Neural progenitor cell (in vitro differentiated cells): ENCODE measurements around the gene C13orf42. TPM values are rescaled to one million over a fixed set of nuclear protein-coding genes. Genes with fewer than 3 reads are reported as not detected.

Experiments
- DNase-seq: peaks from one replicate; pipeline ENCODE4 v3.0.0-alpha.2; 2016; ENCODE audit warnings: low spot score
- H2AFZ ChIP-seq: fragments of 200-600 bp; sonication (generic); replicated peaks from 2 replicates; pipeline ENCODE4 v1.6.1; 2016; ENCODE audit warnings: antibody characterized with exemption
- H3F3A ChIP-seq: fragments of 200-600 bp; sonication (generic); 2 replicates; pipeline ENCODE4 v1.6.1; 2016; ENCODE audit warnings: antibody characterized with exemption, low read depth
- H3K27ac ChIP-seq: fragments of 200-600 bp; sonication (generic); 2 replicates; pipeline ENCODE4 v1.5.1; 2016; ENCODE audit warnings: mild to moderate bottlenecking
- H3K27me3 ChIP-seq: fragments of 200-600 bp; sonication (generic); 2 replicates; pipeline ENCODE4 v1.6.1; 2016; ENCODE audit warnings: mild to moderate bottlenecking, moderate library complexity
- H3K36me3 ChIP-seq: fragments of 200-600 bp; sonication (generic); 2 replicates; pipeline ENCODE4 v1.5.1; 2016
- H3K4me1 ChIP-seq: fragments of 200-600 bp; sonication (generic); 2 replicates; pipeline ENCODE4 v1.6.1; 2016; ENCODE audit warnings: mixed run types
- H3K4me2 ChIP-seq: fragments of 200-600 bp; sonication (generic); 2 replicates; pipeline ENCODE4 v1.6.1; 2016
- H3K4me3 ChIP-seq: fragments of 200-600 bp; sonication (generic); 2 replicates; pipeline ENCODE4 v1.5.1; 2016
- H3K79me2 ChIP-seq: fragments of 200-600 bp; sonication (generic); 2 replicates; pipeline ENCODE4 v1.6.1; 2016; ENCODE audit warnings: low read depth
- H3K9ac ChIP-seq: fragments of 200-600 bp; sonication (generic); 2 replicates; pipeline ENCODE4 v1.6.1; 2016
- H3K9me3 ChIP-seq: fragments of 200-600 bp; sonication (generic); 2 replicates; pipeline ENCODE4 v1.5.1; 2016; ENCODE audit warnings: low read depth
- H4K20me1 ChIP-seq: fragments of 200-600 bp; sonication (generic); 2 replicates; pipeline ENCODE4 v1.6.1; 2016; ENCODE audit warnings: low read depth
- H3K27ac Mint-ChIP-seq: 3 replicates; pipeline ENCODE4 v1.8.0; 2021; ENCODE audit warnings: mixed read lengths
- H3K27me3 Mint-ChIP-seq: 2 replicates; pipeline ENCODE4 v1.8.0; 2022; ENCODE audit warnings: low read depth, mild to moderate bottlenecking, inconsistent platforms, moderate library complexity, mixed read lengths; ENCODE audit not compliant: insufficient read depth
- H3K36me3 Mint-ChIP-seq: 3 replicates; pipeline ENCODE4 v1.8.0; 2021; ENCODE audit warnings: mixed read lengths
- H3K4me1 Mint-ChIP-seq: 3 replicates; pipeline ENCODE4 v1.8.0; 2021; ENCODE audit warnings: mixed read lengths
- H3K4me3 Mint-ChIP-seq: 3 replicates; pipeline ENCODE4 v1.8.0; 2021; ENCODE audit warnings: mild to moderate bottlenecking, moderate library complexity, mixed read lengths
- H3K9me3 Mint-ChIP-seq: 3 replicates; pipeline ENCODE4 v1.8.0; 2020; ENCODE audit warnings: mixed read lengths
- CTCF ChIP-seq: fragments of 200-600 bp; sonication (generic); IDR thresholded peaks from 2 replicates; pipeline ENCODE4 v1.5.1; 2017; ENCODE audit warnings: antibody characterized with exemption, mild to moderate bottlenecking
- EZH2 ChIP-seq: fragments of 200-600 bp; sonication (generic); IDR thresholded peaks from 2 replicates; pipeline ENCODE4 v1.6.1; 2017; ENCODE audit warnings: antibody characterized with exemption, mild to moderate bottlenecking, moderate library complexity
- EZH2phosphoT487 ChIP-seq: fragments of 200-600 bp; sonication (generic); IDR thresholded peaks from 2 replicates; pipeline ENCODE4 v1.6.1; 2017; ENCODE audit warnings: antibody characterized with exemption
- total RNA-seq: library from RNA; depleted of rRNA; stranded (reverse); fragments of >200 nt; gene quantifications from 2 replicates; pipeline ENCODE4 v1.2.3, GENCODE V29; 2015; ENCODE audit warnings: low replicate concordance

Gene C13orf42
- 0.65 and 0.96 TPM in 2 replicates for total RNA-seq

- H3K9me3 Mint-ChIP-seq = no peaks in the 10 kb centered on the region
- H3K4me1 Mint-ChIP-seq = no peaks in the 10 kb centered on the region
- Histone ChIP-seq H2AFZ (peak within 1 kb of the TSS; percentile 15), H3K27ac (no peak within 1 kb of the TSS), H3K9me3 (no peaks in the 10 kb centered on the region), H3K9ac (no peak within 1 kb of the TSS), H4K20me1 (no peaks in the 10 kb centered on the region), H3K27me3 (no peaks in the 10 kb centered on the region), H3K4me3 (no peak within 1 kb of the TSS), H3K4me2 (no peak within 1 kb of the TSS), H3K36me3 (no peaks in the 10 kb centered on the region), H3F3A (no peaks in the 10 kb centered on the region), H3K4me1 (no peaks in the 10 kb centered on the region), H3K79me2 (no peaks in the 10 kb centered on the region)
- TF ChIP-seq CTCF = no peak
- TF ChIP-seq EZH2phosphoT487 = no peak
- no peaks in the 10 kb centered on the region for H3K36me3 Mint-ChIP-seq
- peaks cover 5% of the 10 kb centered on the region for H3K27me3 Mint-ChIP-seq
- DNase-seq = no peak
- no peak within 1 kb of the TSS for H3K4me3 Mint-ChIP-seq
- H3K27ac Mint-ChIP-seq = peak within 1 kb of the TSS; percentile 6
Observed at GRCh38 chr13:51111174-51111573, at the start of gene C13orf42. TSS of gene C13orf42 (minus strand) at chr13:51111274. CDS start at chr13:51111209, 65 bp downstream.

GRCh38 chr13:51158880-51159518 lies 47.9 kb upstream of the C13orf42 start:
- Mint-ChIP-seq H3K27me3 (peaks cover 3% of the 10 kb centered on the region), H3K27ac (no peak overlapping the region), H3K36me3 (no peaks in the 10 kb centered on the region), H3K4me3 (no peak overlapping the region), H3K9me3 (no peaks in the 10 kb centered on the region), H3K4me1 (peaks cover 12% of the 10 kb centered on the region)
- H3K9me3 ChIP-seq = no peaks in the 10 kb centered on the region
- H3K27me3 ChIP-seq = no peaks in the 10 kb centered on the region
- no peak overlapping the region for H3K4me3 ChIP-seq
- H3K27ac ChIP-seq = no peak overlapping the region
- no peaks in the 10 kb centered on the region for H3K36me3 ChIP-seq
- H3F3A ChIP-seq = no peaks in the 10 kb centered on the region
- H2AFZ ChIP-seq = no peak overlapping the region
- no peaks in the 10 kb centered on the region for H4K20me1 ChIP-seq
- no peaks in the 10 kb centered on the region for H3K79me2 ChIP-seq
- peaks cover 9% of the 10 kb centered on the region for H3K4me1 ChIP-seq
- no peak overlapping the region for H3K9ac ChIP-seq
- DNase-seq = no peak
- TF ChIP-seq CTCF (no peak), EZH2phosphoT487 (no peak), EZH2 (no peak)
- no peak overlapping the region for H3K4me2 ChIP-seq

GRCh38 chr13:51158365-51158764 lies 47.3 kb upstream of the C13orf42 start:
- no peaks in the 10 kb centered on the region for H3K9me3 Mint-ChIP-seq
- H3K27ac Mint-ChIP-seq = no peak overlapping the region
- DNase-seq = no peak
- Histone ChIP-seq H3K79me2 (no peaks in the 10 kb centered on the region), H4K20me1 (no peaks in the 10 kb centered on the region), H3K4me3 (no peak overlapping the region), H3K36me3 (no peaks in the 10 kb centered on the region), H2AFZ (no peak overlapping the region), H3K9me3 (no peaks in the 10 kb centered on the region), H3K4me1 (peaks cover 9% of the 10 kb centered on the region), H3K4me2 (no peak overlapping the region), H3F3A (no peaks in the 10 kb centered on the region), H3K27ac (no peak overlapping the region), H3K27me3 (no peaks in the 10 kb centered on the region), H3K9ac (no peak overlapping the region)
- no peak for TF ChIP-seq EZH2
- no peak for TF ChIP-seq EZH2phosphoT487
- no peak for TF ChIP-seq CTCF
- H3K4me1 Mint-ChIP-seq = peaks cover 12% of the 10 kb centered on the region
- peaks cover 3% of the 10 kb centered on the region for H3K27me3 Mint-ChIP-seq
- H3K4me3 Mint-ChIP-seq = no peak overlapping the region
- no peaks in the 10 kb centered on the region for H3K36me3 Mint-ChIP-seq
